Uterus (tissue), 4 donors: ENCODE data around the gene VIL1. TPM values are rescaled to one million over a fixed set of nuclear protein-coding genes. Genes with fewer than 3 reads are reported as not detected.
A peak's percentile ranks its signal among the peaks of the same experiment; 100 is the strongest.

Experiments
- DNase-seq, 2 donors: peaks; one replicate each; pipeline ENCODE4 v3.0.0-alpha.2; 2019 to 2020
- H3K27ac ChIP-seq, 2 donors: fragments of 200-600 bp; sonication (generic); 1 replicate in 1 of 2; 2 replicates in 1 of 2; pipeline ENCODE4 v1.5.1; 2016 to 2018
- H3K27me3 ChIP-seq, 2 donors: fragments of 200-600 bp; sonication (generic); one replicate each; pipeline ENCODE4 v1.5.1; 2018 to 2019; ENCODE audit warnings: control low read depth in 1 of 2
- H3K36me3 ChIP-seq, 2 donors: fragments of 200-600 bp; sonication (generic); one replicate each; pipeline ENCODE4 v1.5.1; 2019; ENCODE audit warnings: control low read depth in 1 of 2
- H3K4me1 ChIP-seq, 2 donors: fragments of 200-600 bp; sonication (generic); one replicate each; pipeline ENCODE4 v1.5.1; 2018 to 2019; ENCODE audit warnings: control low read depth in 1 of 2
- H3K4me3 ChIP-seq, 2 donors: fragments of 200-600 bp; sonication (generic); 1 replicate in 1 of 2; 2 replicates in 1 of 2; pipeline ENCODE4 v1.5.1; 2018 to 2019; ENCODE audit warnings: mild to moderate bottlenecking in 1 of 2
- H3K9me3 ChIP-seq, 2 donors: fragments of 200-600 bp; sonication (generic); one replicate each; pipeline ENCODE4 v1.5.1; 2019; ENCODE audit warnings: control low read depth in 1 of 2
- CTCF ChIP-seq, 4 experiments: fragments of 200-600 bp in 2 of 4; fragments of 450-650 bp in 2 of 4; sonication (generic) in 2 of 4; IDR thresholded peaks; one replicate each; pipeline ENCODE4 v1.5.1; 2016 to 2019; ENCODE audit warnings: antibody characterized with exemption in 4 of 4, mild to moderate bottlenecking in 2 of 4, moderate library complexity in 1 of 4
- POLR2A ChIP-seq, 2 donors: fragments of 450-650 bp; IDR thresholded peaks; one replicate each; pipeline ENCODE4 v1.6.1; 2016; ENCODE audit warnings: antibody characterized with exemption in 2 of 2, mild to moderate bottlenecking in 1 of 2, moderate library complexity in 1 of 2
- intact Hi-C: fragments of 100-400 bp; cut with DNase I; formaldehyde crosslinking; loops from one replicate; pipeline ENCODE4 v1.15.1; 2023; ENCODE audit warnings: low total_unique reads
- total RNA-seq, 4 donors: library from RNA; depleted of rRNA in 3 of 4; stranded (reverse); fragments of >200 nt in 3 of 4; gene quantifications; one replicate each; pipeline versions ENCODE4 v1.1.0 to v1.2.4, GENCODE V29; 2014 to 2023
- donor health status: DM: yes; HTN: yes; CAD: no.

VIL1 gene
- total RNA-seq, 4 donors from 2014 or later: 0.28 to 0.59 (median 0.51) TPM; not detected in 1

GRCh38 chr2:218384975-218385374, 33.9 kb upstream of the VIL1 start:
- TF ChIP-seq POLR2A (IDR thresholded peaks at IDR 0.05) (no peak), CTCF (IDR thresholded peaks at IDR 0.05) (no peak)
- intact Hi-C loops: no loop called here
- DNase-seq: no peak

GRCh38 chr2:218386505-218387368, 32.2 kb upstream of the VIL1 start:
- TF ChIP-seq CTCF (IDR thresholded peaks at IDR 0.05): no peak
- TF ChIP-seq POLR2A (IDR thresholded peaks at IDR 0.05): no peak
- Histone ChIP-seq H3K27me3 (no peaks in the 10 kb centered on the region), H3K27ac (no peak overlapping the region), H3K4me1 (no peaks in the 10 kb centered on the region), H3K36me3 (no peaks in the 10 kb centered on the region), H3K4me3 (no peak overlapping the region), H3K9me3 (no peaks in the 10 kb centered on the region)
- intact Hi-C loops: no loop called here
- DNase-seq: no peak

More at GRCh38 chr2:218384975-218385374, 33.9 kb upstream of the VIL1 start:
- H3K4me3 ChIP-seq: no peak overlapping the region
- no peak overlapping the region for H3K27ac ChIP-seq
- no peaks in the 10 kb centered on the region for H3K27me3 ChIP-seq
- H3K9me3 ChIP-seq: no peaks in the 10 kb centered on the region
- no peaks in the 10 kb centered on the region for H3K36me3 ChIP-seq
- H3K4me1 ChIP-seq: no peaks in the 10 kb centered on the region

GRCh38 chr2:218387369-218388194, 31.3 kb upstream of the VIL1 start:
- TF ChIP-seq POLR2A (IDR thresholded peaks at IDR 0.05) (peak in 1 of 2 donors; percentile 35), CTCF (IDR thresholded peaks at IDR 0.05) (no peak)
- Histone ChIP-seq H3K27me3 (no peaks in the 10 kb centered on the region), H3K27ac (no peak overlapping the region), H3K9me3 (no peaks in the 10 kb centered on the region), H3K4me1 (no peaks in the 10 kb centered on the region), H3K36me3 (no peaks in the 10 kb centered on the region), H3K4me3 (peak overlapping the region; percentile 9 to 37)
- intact Hi-C loops: no loop called here
- peak in 1 of 2 donors; percentile 49 for DNase-seq

- H3K4me3 ChIP-seq: no peak overlapping the region
- intact Hi-C loops: loop anchor here (10.0 kb wide), 1 partner anchor 95 kb away; the partner anchor contains the start of gene TMBIM1
These were observed 29.4 kb upstream of the VIL1 start for GRCh38 chr2:218389333-218390150.

More at GRCh38 chr2:218389333-218390150, 29.4 kb upstream of the VIL1 start:
- Histone ChIP-seq H3K9me3 (no peaks in the 10 kb centered on the region), H3K36me3 (no peaks in the 10 kb centered on the region), H3K27ac (no peak overlapping the region), H3K4me1 (no peaks in the 10 kb centered on the region), H3K27me3 (no peaks in the 10 kb centered on the region)
- DNase-seq: no peak
- TF ChIP-seq POLR2A (IDR thresholded peaks at IDR 0.05) (no peak), CTCF (IDR thresholded peaks at IDR 0.05) (no peak)
